ENCODE data around the gene OR5H6.

DNA sequence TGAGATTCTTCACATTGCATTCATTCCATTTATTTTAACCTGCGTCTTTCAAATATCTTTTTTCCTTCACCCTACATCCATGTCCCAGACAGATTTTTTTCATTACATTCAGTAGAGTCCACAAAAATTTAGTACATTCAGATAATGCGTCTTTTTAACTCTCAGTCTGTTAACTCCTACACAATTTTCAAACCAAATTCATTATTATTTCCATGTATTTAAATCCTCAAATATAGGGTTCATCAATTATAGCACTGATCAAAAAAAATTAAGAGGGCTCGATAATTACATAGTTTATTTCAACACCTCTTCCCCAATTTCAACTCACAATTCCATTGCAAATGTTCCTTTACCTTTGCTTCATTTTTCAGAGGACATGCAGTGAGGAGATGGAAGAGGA, at the start of gene OR5H6:
- TF ChIP-seq CEBPB (IDR thresholded peaks at IDR 0.05): no peak
- no peak for TF ChIP-seq RAD21 (IDR thresholded peaks at IDR 0.05; ENCODE audit: low read depth)
- TF ChIP-seq EP300 (IDR thresholded peaks at IDR 0.05; ENCODE audit: borderline replicate concordance): no peak
- TF ChIP-seq, protein P1, sequence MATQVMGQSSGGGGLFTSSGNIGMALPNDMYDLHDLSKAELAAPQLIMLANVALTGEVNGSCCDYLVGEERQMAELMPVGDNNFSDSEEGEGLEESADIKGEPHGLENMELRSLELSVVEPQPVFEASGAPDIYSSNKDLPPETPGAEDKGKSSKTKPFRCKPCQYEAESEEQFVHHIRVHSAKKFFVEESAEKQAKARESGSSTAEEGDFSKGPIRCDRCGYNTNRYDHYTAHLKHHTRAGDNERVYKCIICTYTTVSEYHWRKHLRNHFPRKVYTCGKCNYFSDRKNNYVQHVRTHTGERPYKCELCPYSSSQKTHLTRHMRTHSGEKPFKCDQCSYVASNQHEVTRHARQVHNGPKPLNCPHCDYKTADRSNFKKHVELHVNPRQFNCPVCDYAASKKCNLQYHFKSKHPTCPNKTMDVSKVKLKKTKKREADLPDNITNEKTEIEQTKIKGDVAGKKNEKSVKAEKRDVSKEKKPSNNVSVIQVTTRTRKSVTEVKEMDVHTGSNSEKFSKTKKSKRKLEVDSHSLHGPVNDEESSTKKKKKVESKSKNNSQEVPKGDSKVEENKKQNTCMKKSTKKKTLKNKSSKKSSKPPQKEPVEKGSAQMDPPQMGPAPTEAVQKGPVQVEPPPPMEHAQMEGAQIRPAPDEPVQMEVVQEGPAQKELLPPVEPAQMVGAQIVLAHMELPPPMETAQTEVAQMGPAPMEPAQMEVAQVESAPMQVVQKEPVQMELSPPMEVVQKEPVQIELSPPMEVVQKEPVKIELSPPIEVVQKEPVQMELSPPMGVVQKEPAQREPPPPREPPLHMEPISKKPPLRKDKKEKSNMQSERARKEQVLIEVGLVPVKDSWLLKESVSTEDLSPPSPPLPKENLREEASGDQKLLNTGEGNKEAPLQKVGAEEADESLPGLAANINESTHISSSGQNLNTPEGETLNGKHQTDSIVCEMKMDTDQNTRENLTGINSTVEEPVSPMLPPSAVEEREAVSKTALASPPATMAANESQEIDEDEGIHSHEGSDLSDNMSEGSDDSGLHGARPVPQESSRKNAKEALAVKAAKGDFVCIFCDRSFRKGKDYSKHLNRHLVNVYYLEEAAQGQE (IDR thresholded peaks at IDR 0.05; ENCODE audit: low read depth): no peak
- no peak for TF ChIP-seq YY1 (IDR thresholded peaks at IDR 0.05; ENCODE audit: low read depth)
- no peak for TF ChIP-seq ZBTB7A (IDR thresholded peaks at IDR 0.05; ENCODE audit: low read depth)
- no peak for TF ChIP-seq TEAD4 (IDR thresholded peaks at IDR 0.05)
